Heart left ventricle (tissue), 16 donors: ENCODE results near the gene KPNA6. TPM values are rescaled to one million over a fixed set of nuclear protein-coding genes. Genes with fewer than 3 reads are reported as not detected.

Experiments used
- ATAC-seq, 4 donors: fragments of 200-7000 bp; cut with Tn5 transposase; one replicate each; pipeline ENCODE4 v1.9.1; 2020 to 2022; ENCODE audit warnings: moderate library complexity in 4 of 4, mild to moderate bottlenecking in 3 of 4, moderate number of reproducible peaks in 1 of 4
- DNase-seq, 5 donors: peaks; one replicate each; pipeline ENCODE4 v3.0.0-alpha.2; 2020
- H3K27ac ChIP-seq, 12 donors: fragments of 200-600 bp; sonication (generic) in 4 of 12; one replicate each; pipeline versions ENCODE4 v1.5.0 to v1.8.0; 2016 to 2022; ENCODE audit warnings: mild to moderate bottlenecking in 2 of 12
- H3K27me3 ChIP-seq, 9 donors: fragments of 200-600 bp; sonication (generic) in 2 of 9; one replicate each; pipeline versions ENCODE4 v1.5.1 to v1.8.0; 2016 to 2022; ENCODE audit warnings: mild to moderate bottlenecking in 3 of 9
- H3K36me3 ChIP-seq, 9 donors: fragments of 200-600 bp; sonication (generic) in 2 of 9; one replicate each; pipeline versions ENCODE4 v1.5.0 to v1.8.0; 2018 to 2022; ENCODE audit warnings: mild to moderate bottlenecking in 2 of 9
- H3K4me1 ChIP-seq, 12 donors: fragments of 200-600 bp; sonication (generic) in 4 of 12; one replicate each; pipeline versions ENCODE4 v1.5.0 to v1.8.0; 2016 to 2022; ENCODE audit warnings: mild to moderate bottlenecking in 3 of 12
- H3K4me3 ChIP-seq, 12 donors: fragments of 200-600 bp; sonication (generic) in 4 of 12; one replicate each; pipeline versions ENCODE4 v1.5.0 to v1.8.0; 2017 to 2022; ENCODE audit warnings: mild to moderate bottlenecking in 9 of 12, moderate library complexity in 4 of 12
- H3K9me3 ChIP-seq, 12 donors: fragments of 200-600 bp; sonication (generic) in 4 of 12; one replicate each; pipeline versions ENCODE4 v1.5.0 to v1.8.0; 2016 to 2022; ENCODE audit warnings: mild to moderate bottlenecking in 1 of 12
- POLR2A ChIP-seq, 2 donors: fragments of 450-650 bp; IDR thresholded peaks; one replicate each; pipeline ENCODE4 v1.6.1; 2017; ENCODE audit warnings: antibody characterized with exemption in 2 of 2, mild to moderate bottlenecking in 2 of 2, moderate library complexity in 2 of 2
- WGBS, 4 donors: extraction: QIAGEN DNeasy Blood & Tissue Kit in 2 of 4; methylation state at CpG; one replicate each; pipeline versions ENCODE4 v1.1.5 to v1.1.7; 2013 to 2018; 5-methylcytosine and 5-hydroxymethylcytosine counted together
- intact Hi-C, 10 donors: fragments of 100-400 bp; cut with DNase I; formaldehyde crosslinking; loops; one replicate each; pipeline versions ENCODE4 v1.11.1 to v1.14.2; 2022
- polyA plus RNA-seq, 2 donors: library from polyadenylated mRNA; stranded (reverse); fragments of 200-250 nt; gene quantifications; one replicate each; pipeline ENCODE4 v1.2.3, GENCODE V29; 2013
- total RNA-seq, 9 donors: library from RNA; depleted of rRNA in 2 of 9; stranded (reverse); fragments of >200 nt in 2 of 9; fragmentation: NEBNext Ultra II Directional in 3 of 9; extraction: Animal tissue kit (Norgen Biotek cat#: 25700) in 3 of 9; gene quantifications; one replicate each; pipeline versions ENCODE4 v1.1.0 to v1.2.4, GENCODE V29; 2016 to 2023
- TF ChIP-seq, protein P1 (sequence below), 12 donors: fragments of 200-600 bp; sonication (generic) in 4 of 12; IDR thresholded peaks; one replicate each; pipeline versions ENCODE4 v1.5.0 to v1.8.0; 2018 to 2022; ENCODE audit warnings: antibody characterized with exemption in 12 of 12, mild to moderate bottlenecking in 5 of 12
- donor health status: ischemic (EF 13 %, LVEDD 7.1; RV severe dilation, severe dysfunction).
- donor health status: healthy with polysubstance abuse.
- donor health status: DM: no; HTN: yes; CAD: no.
- donor health status: DM: no; HTN: no; CAD: no.
- donor health status: ischemic (EF 25% LVEDD 6.9; RV normal size, moderate dysfunction).
- donor health status: ischemic (EF 25% LVEDD 5.7; RV mildly dilated, moderate dysfunction).
- donor health status: healthy.
- donor health status: DM: yes; HTN: yes; CAD: no.
- donor health status: ischemic (EF 35%, LVEDD 5.7; RV mildly dilated, moderate dysfunction).
- donor health status: nonischemic (EF 11% LVEDD 7.7; RV severe dilation, severe dysfunction).
- donor health status: DM: yes; HTN: yes; CAD: no.
- donor health status: PGD.
- donor health status: ischemic (EF 29% LVEDD 5.4; RV normal size, mild dysfunction).
- donor health status: nonischemic (EF 23%, LVEDD 6.1; RV moderate dilation, normal function).

KPNA6 gene
- total and polyA plus RNA-seq, 11 donors = 10.2 to 99.2 (median 75.2) TPM

DNA sequence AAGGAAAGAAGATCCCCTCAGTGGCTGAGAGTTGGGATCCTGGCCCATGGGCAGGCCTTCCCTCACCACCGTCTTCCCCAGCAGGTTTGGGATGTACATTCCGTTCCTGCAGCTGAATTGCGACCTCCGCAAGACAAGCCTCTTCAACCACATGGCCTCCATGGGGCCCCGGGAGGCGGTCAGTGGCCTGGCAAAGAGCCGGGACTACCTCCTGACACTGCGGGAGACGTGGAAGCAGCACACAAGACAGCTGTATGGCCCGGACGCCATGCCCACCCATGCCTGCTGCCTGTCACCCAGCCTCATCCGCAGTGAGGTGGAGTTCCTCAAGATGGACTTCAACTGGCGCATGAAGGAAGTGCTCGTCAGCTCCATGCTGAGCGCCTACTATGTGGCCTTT, 16.3 kb upstream of the KPNA6 start:
- H3K4me3 ChIP-seq = no peak overlapping the region
- H3K9me3 ChIP-seq = no peaks in the 10 kb centered on the region
- ATAC-seq = no peak
- H3K27me3 ChIP-seq = no peaks in the 10 kb centered on the region
- DNase-seq = no peak
- H3K4me1 ChIP-seq = no peaks in the 10 kb centered on the region
- 95 to 96% (median 95%) methylated on average over 11 to 15 of the region's 15 CpGs for WGBS, 4 donors
- TF ChIP-seq, protein P1, sequence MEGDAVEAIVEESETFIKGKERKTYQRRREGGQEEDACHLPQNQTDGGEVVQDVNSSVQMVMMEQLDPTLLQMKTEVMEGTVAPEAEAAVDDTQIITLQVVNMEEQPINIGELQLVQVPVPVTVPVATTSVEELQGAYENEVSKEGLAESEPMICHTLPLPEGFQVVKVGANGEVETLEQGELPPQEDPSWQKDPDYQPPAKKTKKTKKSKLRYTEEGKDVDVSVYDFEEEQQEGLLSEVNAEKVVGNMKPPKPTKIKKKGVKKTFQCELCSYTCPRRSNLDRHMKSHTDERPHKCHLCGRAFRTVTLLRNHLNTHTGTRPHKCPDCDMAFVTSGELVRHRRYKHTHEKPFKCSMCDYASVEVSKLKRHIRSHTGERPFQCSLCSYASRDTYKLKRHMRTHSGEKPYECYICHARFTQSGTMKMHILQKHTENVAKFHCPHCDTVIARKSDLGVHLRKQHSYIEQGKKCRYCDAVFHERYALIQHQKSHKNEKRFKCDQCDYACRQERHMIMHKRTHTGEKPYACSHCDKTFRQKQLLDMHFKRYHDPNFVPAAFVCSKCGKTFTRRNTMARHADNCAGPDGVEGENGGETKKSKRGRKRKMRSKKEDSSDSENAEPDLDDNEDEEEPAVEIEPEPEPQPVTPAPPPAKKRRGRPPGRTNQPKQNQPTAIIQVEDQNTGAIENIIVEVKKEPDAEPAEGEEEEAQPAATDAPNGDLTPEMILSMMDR (IDR thresholded peaks at IDR 0.05) = no peak
- no peak for TF ChIP-seq POLR2A (IDR thresholded peaks at IDR 0.05)
- peaks cover 3 to 90% (median 72%) of the 10 kb centered on the region in 9 donors for H3K36me3 ChIP-seq
- H3K27ac ChIP-seq = no peak overlapping the region
- intact Hi-C loops = no loop called here

DNA sequence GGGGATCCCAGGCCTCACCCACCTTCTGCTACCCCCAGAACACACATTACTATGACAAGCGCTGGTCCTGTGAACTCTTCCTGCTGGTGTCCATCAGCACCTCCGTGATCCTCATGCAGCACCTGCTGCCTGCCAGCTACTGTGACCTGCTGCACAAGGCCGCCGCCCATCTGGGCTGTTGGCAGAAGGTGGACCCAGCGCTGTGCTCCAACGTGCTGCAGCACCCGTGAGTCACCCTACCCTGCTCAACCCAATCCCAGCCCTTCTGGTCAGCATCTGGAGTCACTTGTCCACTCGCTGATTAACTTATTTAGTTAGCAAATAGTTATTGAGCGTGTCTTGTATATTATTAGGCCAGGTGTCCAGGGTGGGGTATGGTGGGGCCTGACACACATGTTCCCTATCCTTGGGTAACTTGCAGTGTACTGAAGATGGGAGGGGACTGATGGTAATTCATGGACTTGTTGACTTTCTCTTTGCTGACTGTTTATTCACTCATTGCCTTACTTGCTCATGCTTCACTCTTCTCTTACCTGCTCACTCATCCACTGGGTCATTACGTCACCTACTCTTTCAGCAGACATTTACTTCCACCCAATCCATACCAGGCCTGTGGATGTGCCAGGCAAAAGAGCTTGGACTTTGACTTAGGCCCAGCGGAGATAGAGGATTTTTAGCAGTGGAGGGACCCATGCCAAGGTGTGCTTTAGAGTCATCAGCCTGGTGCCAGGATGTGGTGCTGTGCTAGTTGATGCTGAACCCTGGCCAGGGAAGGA, 12.9 kb upstream of the KPNA6 start:
- H3K4me1 ChIP-seq = no peaks in the 10 kb centered on the region
- peaks cover 3 to 95% (median 80%) of the 10 kb centered on the region in 9 donors for H3K36me3 ChIP-seq
- DNase-seq (no peak), ATAC-seq (no peak)
- intact Hi-C loops = no loop called here
- WGBS, 4 donors = 95 to 98% (median 96%) methylated on average over 7 to 11 of the region's 11 CpGs
- no peak overlapping the region for H3K4me3 ChIP-seq
- no peaks in the 10 kb centered on the region for H3K9me3 ChIP-seq
- no peaks in the 10 kb centered on the region for H3K27me3 ChIP-seq
- TF ChIP-seq, protein P1 (IDR thresholded peaks at IDR 0.05) = no peak
- no peak for TF ChIP-seq POLR2A (IDR thresholded peaks at IDR 0.05)
- H3K27ac ChIP-seq = no peak overlapping the region

DNA sequence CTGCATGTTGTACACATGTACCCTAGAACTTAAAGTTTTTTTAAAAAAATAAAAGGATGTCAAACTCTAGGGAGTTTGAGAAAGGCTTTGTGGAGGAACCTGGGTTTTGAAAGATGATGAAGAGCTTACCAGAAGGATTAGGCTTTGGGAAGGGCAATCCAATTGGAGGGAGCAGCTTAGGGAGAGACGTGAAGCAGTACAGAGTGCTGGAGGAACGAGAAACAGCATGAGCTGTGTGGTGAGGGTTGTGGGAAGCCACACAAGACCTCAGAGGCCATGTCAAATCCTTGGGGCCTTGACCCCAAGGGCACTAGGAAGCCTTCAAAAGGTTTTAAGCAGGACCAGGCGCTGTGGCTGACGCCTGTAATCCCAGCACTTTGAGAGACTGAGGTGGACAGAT, 8.4 kb upstream of the KPNA6 start:
- DNase-seq (no peak), ATAC-seq (no peak)
- Histone ChIP-seq H3K27me3 (no peaks in the 10 kb centered on the region), H3K27ac (peak overlapping the region in 1 of 12 donors; percentile 38), H3K9me3 (no peaks in the 10 kb centered on the region), H3K4me3 (no peak overlapping the region), H3K36me3 (peaks cover 3 to 84% (median 63%) of the 10 kb centered on the region in 9 donors), H3K4me1 (peaks cover 0 to 12% (median 0%) of the 10 kb centered on the region in 12 donors)
- TF ChIP-seq, protein P1 (IDR thresholded peaks at IDR 0.05) = no peak
- TF ChIP-seq POLR2A (IDR thresholded peaks at IDR 0.05) = no peak
- 93 to 96% (median 95%) methylated on average over 4 of the region's 4 CpGs for WGBS, 4 donors
- intact Hi-C loops = no loop called here

DNA sequence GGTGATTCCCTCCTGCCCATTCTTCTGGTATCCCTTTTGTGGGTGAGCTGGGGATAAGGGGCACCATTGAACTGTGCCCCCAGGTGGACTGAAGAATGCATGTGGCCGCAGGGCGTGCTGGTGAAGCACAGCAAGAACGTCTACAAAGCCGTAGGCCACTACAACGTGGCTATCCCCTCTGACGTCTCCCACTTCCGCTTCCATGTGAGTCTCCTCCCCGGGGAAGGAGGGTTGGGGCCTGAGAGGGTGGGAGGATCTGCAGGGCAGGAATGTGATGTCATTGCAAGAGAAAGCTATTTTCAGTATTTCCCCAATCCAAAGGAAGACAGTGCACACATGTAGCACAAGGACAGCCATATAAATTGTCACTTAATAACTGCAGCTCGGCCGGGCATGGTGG, 7.5 kb upstream of the KPNA6 start:
- intact Hi-C loops = no loop called here
- H3K4me1 ChIP-seq = peaks cover 0 to 12% (median 0%) of the 10 kb centered on the region in 12 donors
- peak overlapping the region in 8 of 12 donors; percentile 28 to 68 (median 50) for H3K27ac ChIP-seq
- H3K27me3 ChIP-seq = no peaks in the 10 kb centered on the region
- DNase-seq (peak; percentile 66 to 72 (median 70)), ATAC-seq (peak; percentile 32 to 94 (median 72))
- no peaks in the 10 kb centered on the region for H3K9me3 ChIP-seq
- 62 to 73% (median 66%) methylated on average over 10 of the region's 10 CpGs for WGBS, 4 donors
- H3K4me3 ChIP-seq = no peak overlapping the region
- TF ChIP-seq, protein P1 (IDR thresholded peaks at IDR 0.05) = no peak
- no peak for TF ChIP-seq POLR2A (IDR thresholded peaks at IDR 0.05)
- peaks cover 0 to 74% (median 54%) of the 10 kb centered on the region in 9 donors for H3K36me3 ChIP-seq
